ENCODE measurements around the gene BSCL2.

DNA sequence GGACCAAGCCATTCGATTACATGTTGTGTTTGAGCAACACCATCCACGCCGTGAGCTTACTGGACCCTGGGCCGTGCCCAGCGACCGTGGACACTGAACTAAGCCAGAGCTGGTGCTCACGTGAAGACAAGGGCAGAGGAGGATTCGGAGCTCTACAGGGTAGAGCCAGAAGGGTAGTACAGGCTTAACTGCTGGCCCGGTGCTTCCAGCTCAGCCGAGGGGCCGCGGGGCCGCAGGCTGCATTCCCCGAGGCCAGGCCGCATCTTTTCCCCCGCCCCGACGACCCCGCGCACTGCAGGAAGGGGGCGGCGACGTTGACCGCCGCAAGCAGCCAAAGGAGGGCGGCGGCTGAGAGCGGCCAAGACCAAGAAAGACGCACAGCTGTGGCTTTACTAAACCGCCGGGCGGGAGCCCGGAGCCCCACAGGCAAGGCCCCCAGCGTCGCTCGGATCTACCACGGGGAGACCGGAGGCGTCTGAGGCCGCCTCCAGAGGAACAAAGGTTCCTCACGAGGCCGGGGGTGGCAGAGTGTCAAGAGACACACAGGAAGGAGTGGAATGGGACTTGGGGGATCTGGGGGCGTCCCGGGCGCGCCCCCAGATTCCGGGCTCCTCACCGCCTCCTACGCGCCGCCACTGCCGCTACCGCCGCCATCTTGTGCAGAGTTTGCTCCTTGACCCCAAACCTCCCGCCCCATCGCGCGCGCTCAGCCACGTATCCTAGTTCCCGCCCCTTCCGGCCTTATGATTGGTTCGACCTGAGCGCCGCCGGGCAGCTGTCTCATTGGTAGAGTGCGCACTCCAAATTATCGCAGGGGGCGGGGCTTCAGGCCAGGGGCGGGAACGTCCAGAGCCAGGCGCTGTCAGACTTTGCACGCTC lies 61.0 kb downstream of the BSCL2 start, which contains the start of gene GANAB:
- TF ChIP-seq POLR2A (IDR thresholded peaks at IDR 0.05) = peak in 1 of 2 donors; percentile 43
- TF ChIP-seq, protein P1, sequence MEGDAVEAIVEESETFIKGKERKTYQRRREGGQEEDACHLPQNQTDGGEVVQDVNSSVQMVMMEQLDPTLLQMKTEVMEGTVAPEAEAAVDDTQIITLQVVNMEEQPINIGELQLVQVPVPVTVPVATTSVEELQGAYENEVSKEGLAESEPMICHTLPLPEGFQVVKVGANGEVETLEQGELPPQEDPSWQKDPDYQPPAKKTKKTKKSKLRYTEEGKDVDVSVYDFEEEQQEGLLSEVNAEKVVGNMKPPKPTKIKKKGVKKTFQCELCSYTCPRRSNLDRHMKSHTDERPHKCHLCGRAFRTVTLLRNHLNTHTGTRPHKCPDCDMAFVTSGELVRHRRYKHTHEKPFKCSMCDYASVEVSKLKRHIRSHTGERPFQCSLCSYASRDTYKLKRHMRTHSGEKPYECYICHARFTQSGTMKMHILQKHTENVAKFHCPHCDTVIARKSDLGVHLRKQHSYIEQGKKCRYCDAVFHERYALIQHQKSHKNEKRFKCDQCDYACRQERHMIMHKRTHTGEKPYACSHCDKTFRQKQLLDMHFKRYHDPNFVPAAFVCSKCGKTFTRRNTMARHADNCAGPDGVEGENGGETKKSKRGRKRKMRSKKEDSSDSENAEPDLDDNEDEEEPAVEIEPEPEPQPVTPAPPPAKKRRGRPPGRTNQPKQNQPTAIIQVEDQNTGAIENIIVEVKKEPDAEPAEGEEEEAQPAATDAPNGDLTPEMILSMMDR (IDR thresholded peaks at IDR 0.05) = no peak
